HepG2 (cell line): ENCODE results near the gene PISD. TPM values are rescaled to one million over a fixed set of nuclear protein-coding genes. Genes with fewer than 3 reads are reported as not detected.

Experiments used
- ADNP ChIP-seq: sonication (generic); formaldehyde crosslinking; IDR thresholded peaks from 2 replicates; pipeline ENCODE4 v1.4.0; 2020; ENCODE audit warnings: missing genetic modification reagents
- ARID5B ChIP-seq: IDR thresholded peaks from 2 replicates; pipeline ENCODE4 v1.4.0; 2020; ENCODE audit warnings: mild to moderate bottlenecking, missing genetic modification reagents
- ARNT2 ChIP-seq: sonication (generic); formaldehyde crosslinking; IDR thresholded peaks from 2 replicates; pipeline ENCODE4 v1.8.0; 2022; ENCODE audit warnings: mild to moderate bottlenecking, low read depth, missing genetic modification reagents, moderate library complexity
- CEBPB ChIP-seq: IDR thresholded peaks from 2 replicates; pipeline ENCODE4 v1.6.1; 2011; ENCODE audit warnings: low read depth, low read length, improper control_type of control experiment, borderline replicate concordance
- DR1 ChIP-seq: sonication (generic); formaldehyde crosslinking; IDR thresholded peaks from 2 replicates; pipeline ENCODE4 v1.8.0; 2021; ENCODE audit warnings: mild to moderate bottlenecking, missing genetic modification reagents, inconsistent platforms
- GABPB1 ChIP-seq: IDR thresholded peaks from 2 replicates; pipeline ENCODE4 v1.6.1; 2016; ENCODE audit warnings: mild to moderate bottlenecking, missing genetic modification reagents, moderate library complexity, missing compliant biosample characterization
- HMG20A ChIP-seq: IDR thresholded peaks from 2 replicates; pipeline ENCODE4 v1.6.1; 2016; ENCODE audit warnings: borderline replicate concordance
- HMG20B ChIP-seq: conservative IDR thresholded peaks from 2 replicates; pipeline ENCODE4 v1.6.1; 2016; ENCODE audit warnings: missing genetic modification reagents, missing compliant biosample characterization
- IKZF1 ChIP-seq: fragments of 450-650 bp; IDR thresholded peaks from 2 replicates; pipeline ENCODE4 v1.7.1; 2016
- LCORL ChIP-seq, 2 experiments: fragments of 450-650 bp in 1 of 2; sonication (generic) in 1 of 2; formaldehyde crosslinking in 1 of 2; IDR thresholded peaks; 2 replicates each; pipeline versions ENCODE4 v1.5.0 to v1.6.1; 2017 to 2020; ENCODE audit warnings: antibody characterized with exemption in 1 of 2, missing genetic modification reagents in 1 of 2
- MED1 ChIP-seq: sonication (generic); formaldehyde crosslinking; IDR thresholded peaks from 2 replicates; pipeline ENCODE4 v1.4.0; 2020; ENCODE audit warnings: missing genetic modification reagents
- MZF1 ChIP-seq: sonication (generic); formaldehyde crosslinking; IDR thresholded peaks from 2 replicates; pipeline ENCODE4 v1.8.1; 2023; ENCODE audit warnings: mild to moderate bottlenecking, missing genetic modification reagents, borderline replicate concordance
- NCOA1 ChIP-seq: sonication (generic); formaldehyde crosslinking; IDR thresholded peaks from 2 replicates; pipeline ENCODE4 v1.9.0; 2021; ENCODE audit warnings: missing genetic modification reagents
- NFIB ChIP-seq: sonication (generic); formaldehyde crosslinking; IDR thresholded peaks from 2 replicates; pipeline ENCODE4 v1.9.0; 2021; ENCODE audit warnings: missing genetic modification reagents, mild to moderate bottlenecking, borderline replicate concordance
- PAF1 ChIP-seq: IDR thresholded peaks from 2 replicates; pipeline ENCODE4 v1.6.1; 2016; ENCODE audit warnings: missing genetic modification reagents, missing compliant biosample characterization
- PHF5A ChIP-seq: IDR thresholded peaks from one replicate; pipeline ENCODE4 v1.6.1; 2018; ENCODE audit warnings: low read depth, missing genetic modification reagents; ENCODE audit not compliant: unreplicated experiment
- SAP130 ChIP-seq: IDR thresholded peaks from 2 replicates; pipeline ENCODE4 v1.6.1; 2016; ENCODE audit warnings: low read depth
- SNAI1 ChIP-seq: sonication (generic); formaldehyde crosslinking; IDR thresholded peaks from 2 replicates; pipeline ENCODE4 v1.5.0; 2020; ENCODE audit warnings: mild to moderate bottlenecking, missing genetic modification reagents, borderline replicate concordance
- ZBTB49 ChIP-seq: sonication (generic); formaldehyde crosslinking; IDR thresholded peaks from 2 replicates; pipeline ENCODE4 v1.4.0; 2020; ENCODE audit warnings: missing genetic modification reagents, borderline replicate concordance
- ZKSCAN5 ChIP-seq: sonication (generic); formaldehyde crosslinking; IDR thresholded peaks from 2 replicates; pipeline ENCODE4 v1.5.1; 2020; ENCODE audit warnings: mild to moderate bottlenecking, missing genetic modification reagents
- ZNF260 ChIP-seq: sonication (generic); formaldehyde crosslinking; IDR thresholded peaks from 2 replicates; pipeline ENCODE4 v1.4.0; 2020; ENCODE audit warnings: missing genetic modification reagents, low read depth, mild to moderate bottlenecking, borderline replicate concordance
- ZNF615 ChIP-seq: sonication (generic); formaldehyde crosslinking; IDR thresholded peaks from 2 replicates; pipeline ENCODE4 v1.5.0; 2020; ENCODE audit warnings: mild to moderate bottlenecking, missing genetic modification reagents, borderline replicate concordance
- ZNF619 ChIP-seq: sonication (generic); formaldehyde crosslinking; IDR thresholded peaks from 2 replicates; pipeline ENCODE4 v1.4.0; 2020; ENCODE audit warnings: mild to moderate bottlenecking, missing genetic modification reagents
- ZNF772 ChIP-seq: sonication (generic); formaldehyde crosslinking; IDR thresholded peaks from 2 replicates; pipeline ENCODE4 v1.5.0; 2020; ENCODE audit warnings: mild to moderate bottlenecking, missing genetic modification reagents
- ZNF776 ChIP-seq: sonication (generic); formaldehyde crosslinking; IDR thresholded peaks from 2 replicates; pipeline ENCODE4 v1.4.0; 2020; ENCODE audit warnings: mild to moderate bottlenecking, missing genetic modification reagents
- ZNF790 ChIP-seq: sonication (generic); formaldehyde crosslinking; IDR thresholded peaks from 2 replicates; pipeline ENCODE4 v1.8.0; 2022; ENCODE audit warnings: missing genetic modification reagents, mild to moderate bottlenecking, borderline replicate concordance
- polyA plus RNA-seq, 8 experiments: library from polyadenylated mRNA; depleted of rRNA in 3 of 8; stranded (reverse) in 7 of 8; unstranded in 1 of 8; fragments of >200 nt; fragmentation: Illumina TruSeq in 4 of 8; extraction: Trizol in 4 of 8; gene quantifications; 2 replicates each; pipeline versions ENCODE4 v1.2.1 to v1.2.3, GENCODE V29; 2011 to 2016; ENCODE audit warnings: low read depth in 4 of 8, missing spikeins in 1 of 8, mixed read lengths in 1 of 8; ENCODE audit not compliant: insufficient read depth in 1 of 8
- total RNA-seq, 5 experiments: library from RNA; depleted of rRNA; stranded (reverse); fragments of >200 nt; fragmentation: Illumina TruSeq; extraction: Trizol; gene quantifications; 2 replicates each; pipeline ENCODE4 v1.2.3, GENCODE V29; 2016; ENCODE audit warnings: low read depth in 1 of 5

Gene PISD
- total and polyA plus RNA-seq, 2 of the 13 experiments (the other 11 are each of a cell fraction or from before 2014, with no cell fraction given) = 30.1 to 47.7 TPM

- no peak for TF ChIP-seq LCORL (IDR thresholded peaks at IDR 0.05)
- TF ChIP-seq LCORL (CRISPR knock-in tag; IDR thresholded peaks at IDR 0.05) = peak; percentile 49; the same call in 1 of the 2 replicates
- TF ChIP-seq ZNF619 (CRISPR knock-in tag) = no peak
- TF ChIP-seq IKZF1 = no peak
- TF ChIP-seq ZNF260 = no peak
- no peak for TF ChIP-seq CEBPB
- no peak for TF ChIP-seq SNAI1
- peak; percentile 88; the same call in 1 of the 2 replicates for TF ChIP-seq HMG20A (CRISPR knock-in tag)
- TF ChIP-seq GABPB1 = no peak
- no peak for TF ChIP-seq ZNF776 (CRISPR knock-in tag)
- TF ChIP-seq DR1 (CRISPR knock-in tag) = no peak
- peak; percentile 96 for TF ChIP-seq ARID5B (CRISPR knock-in tag)
- TF ChIP-seq NFIB (CRISPR knock-in tag) = no peak
- TF ChIP-seq ZNF790 (CRISPR knock-in tag) = no peak
- no peak for TF ChIP-seq PHF5A (CRISPR knock-in tag)
- no peak for TF ChIP-seq NCOA1 (CRISPR knock-in tag)
- no peak for TF ChIP-seq ZBTB49
- peak; percentile 91 for TF ChIP-seq MED1 (CRISPR knock-in tag)
- TF ChIP-seq ZKSCAN5 (CRISPR knock-in tag) = no peak
- TF ChIP-seq HMG20B (CRISPR knock-in tag) = peak; percentile 75; the same call in 1 of the 2 replicates
- no peak for TF ChIP-seq ZNF772 (CRISPR knock-in tag)
- TF ChIP-seq MZF1 (CRISPR knock-in tag) = no peak
- no peak for TF ChIP-seq ADNP (CRISPR knock-in tag)
- no peak for TF ChIP-seq ARNT2 (CRISPR knock-in tag)
- TF ChIP-seq SAP130 (CRISPR knock-in tag) = peak; percentile 84
- TF ChIP-seq ZNF615 (CRISPR knock-in tag) = no peak
- no peak for TF ChIP-seq PAF1 (CRISPR knock-in tag)
These were observed 75.7 kb downstream of the PISD start (continued) for GRCh38 chr22:31586137-31586920.
